Mesothelial cell of epicardium (in vitro differentiated cells): ENCODE measurements around the gene CDH23. TPM values are rescaled to one million over a fixed set of nuclear protein-coding genes. Genes with fewer than 3 reads are reported as not detected.

Experiments used
- DNase-seq, 2 experiments: peaks; one replicate each; pipeline ENCODE4 v3.0.0; 2021; ENCODE audit warnings: low spot score in 2 of 2; ENCODE audit not compliant: unreplicated experiment in 2 of 2
- H3K27ac Mint-ChIP-seq: 2 replicates; pipeline ENCODE4 v1.8.0; 2021; ENCODE audit warnings: mixed read lengths
- H3K27me3 Mint-ChIP-seq: 2 replicates; pipeline ENCODE4 v1.8.0; 2021; ENCODE audit warnings: low read depth, mixed read lengths
- H3K36me3 Mint-ChIP-seq: 2 replicates; pipeline ENCODE4 v1.8.0; 2021; ENCODE audit warnings: mixed read lengths
- H3K4me1 Mint-ChIP-seq: 2 replicates; pipeline ENCODE4 v1.8.0; 2021; ENCODE audit warnings: mixed read lengths
- H3K4me3 Mint-ChIP-seq: 2 replicates; pipeline ENCODE4 v1.8.0; 2021; ENCODE audit warnings: mild to moderate bottlenecking, moderate library complexity, mixed read lengths
- H3K9me3 Mint-ChIP-seq: 2 replicates; pipeline ENCODE4 v1.8.0; 2021; ENCODE audit warnings: mixed read lengths
- CTCF ChIP-seq: fragments of 200-600 bp; sonication (generic); IDR thresholded peaks from one replicate; pipeline ENCODE4 v1.5.0; 2021; ENCODE audit warnings: antibody characterized with exemption; ENCODE audit not compliant: unreplicated experiment
- total RNA-seq: library from RNA; stranded (reverse); gene quantifications from 3 replicates; pipeline ENCODE4 v1.2.1, GENCODE V29; 2021

Gene CDH23
- total RNA-seq, 1 donor from 2014 or later: 2.5 TPM

- peak overlapping the region; percentile 66 for H3K27ac Mint-ChIP-seq
Observed at GRCh38 chr10:71842856-71843686, 446.4 kb downstream of the CDH23 start.

GRCh38 chr10:71844084-71844483, 447.4 kb downstream of the CDH23 start:
- H3K27me3 Mint-ChIP-seq: no peaks in the 10 kb centered on the region
- peaks cover 35% of the 10 kb centered on the region for H3K4me1 Mint-ChIP-seq
- H3K9me3 Mint-ChIP-seq: peaks cover 2% of the 10 kb centered on the region
- no peak overlapping the region for H3K4me3 Mint-ChIP-seq
- no peak for DNase-seq
- H3K36me3 Mint-ChIP-seq: no peaks in the 10 kb centered on the region
- TF ChIP-seq CTCF: no peak
- H3K27ac Mint-ChIP-seq: no peak overlapping the region

More at GRCh38 chr10:71842856-71843686, 446.4 kb downstream of the CDH23 start:
- Mint-ChIP-seq H3K27me3 (no peaks in the 10 kb centered on the region), H3K4me1 (peaks cover 35% of the 10 kb centered on the region), H3K4me3 (no peak overlapping the region), H3K36me3 (no peaks in the 10 kb centered on the region), H3K9me3 (peaks cover 2% of the 10 kb centered on the region)
- no peak for TF ChIP-seq CTCF
- no peak for DNase-seq

- peaks cover 2% of the 10 kb centered on the region for H3K9me3 Mint-ChIP-seq
- TF ChIP-seq CTCF: no peak
- H3K27ac Mint-ChIP-seq: no peak overlapping the region
- peaks cover 37% of the 10 kb centered on the region for H3K4me1 Mint-ChIP-seq
- H3K27me3 Mint-ChIP-seq: no peaks in the 10 kb centered on the region
- H3K36me3 Mint-ChIP-seq: no peaks in the 10 kb centered on the region
- no peak for DNase-seq
- no peak overlapping the region for H3K4me3 Mint-ChIP-seq
Observed at GRCh38 chr10:71844695-71845094, 448.0 kb downstream of the CDH23 start.

- Mint-ChIP-seq H3K4me1 (peaks cover 35% of the 10 kb centered on the region), H3K27ac (peak overlapping the region; percentile 43), H3K36me3 (no peaks in the 10 kb centered on the region), H3K4me3 (no peak overlapping the region), H3K9me3 (peaks cover 2% of the 10 kb centered on the region), H3K27me3 (no peaks in the 10 kb centered on the region)
- TF ChIP-seq CTCF: no peak
- no peak for DNase-seq
Observed at GRCh38 chr10:71845410-71846405, 449.0 kb downstream of the CDH23 start.

GRCh38 chr10:71846816-71847215, 450.1 kb downstream of the CDH23 start:
- no peaks in the 10 kb centered on the region for H3K27me3 Mint-ChIP-seq
- no peak for TF ChIP-seq CTCF
- peak overlapping the region; percentile 24 for H3K27ac Mint-ChIP-seq
- no peak overlapping the region for H3K4me3 Mint-ChIP-seq
- no peaks in the 10 kb centered on the region for H3K36me3 Mint-ChIP-seq
- H3K9me3 Mint-ChIP-seq: peaks cover 2% of the 10 kb centered on the region
- no peak for DNase-seq
- H3K4me1 Mint-ChIP-seq: peaks cover 34% of the 10 kb centered on the region
